PFSK-1 (cell line): ENCODE measurements around the gene SETBP1.

ENCODE experiments used
- FOXP2 ChIP-seq: optimal IDR thresholded peaks from 2 replicates; pipeline ENCODE3; 2011; ENCODE audit warnings: borderline replicate concordance, control low read depth, inconsistent platforms; ENCODE audit not compliant: insufficient read depth; ENCODE audit errors: extremely low read length, extremely low read depth
- POLR2AphosphoS5 ChIP-seq: IDR thresholded peaks from 2 replicates; pipeline ENCODE4 v1.6.1; 2012; ENCODE audit warnings: low read depth, mild to moderate bottlenecking, control low read depth, low read length, moderate library complexity
- REST ChIP-seq, 2 experiments: IDR thresholded peaks; 2 replicates each; pipeline versions ENCODE4 v1.6.1 to v1.8.0; 2011 to 2012; ENCODE audit warnings: low read depth in 2 of 2, low read length in 2 of 2, control low read depth in 1 of 2, inconsistent platforms in 1 of 2, mild to moderate bottlenecking in 1 of 2, moderate library complexity in 1 of 2; ENCODE audit not compliant: insufficient read depth in 1 of 2
- SIN3A ChIP-seq: IDR thresholded peaks from 2 replicates; pipeline ENCODE4 v1.6.1; 2012; ENCODE audit warnings: mild to moderate bottlenecking, low read length, moderate library complexity, borderline replicate concordance; ENCODE audit not compliant: insufficient read depth
- TAF1 ChIP-seq: IDR thresholded peaks from 2 replicates; pipeline ENCODE4 v1.6.1; 2012; ENCODE audit warnings: low read length, control low read depth, borderline replicate concordance; ENCODE audit not compliant: insufficient read depth

The SETBP1 gene

GRCh38 chr18:44709307-44710126, 28.8 kb downstream of the SETBP1 start:
- TF ChIP-seq FOXP2, result no peak

GRCh38 chr18:44710931-44711330, 30.2 kb downstream of the SETBP1 start:
- TF ChIP-seq SIN3A (no peak), POLR2AphosphoS5 (no peak), FOXP2 (no peak), TAF1 (no peak), REST (IDR thresholded peaks at IDR 0.05; ENCODE audit: insufficient read depth in 1 of 2, low read depth in 2 of 2, low read length in 2 of 2) (no peak)

GRCh38 chr18:44712025-44712424, 31.3 kb downstream of the SETBP1 start:
- TF ChIP-seq TAF1 (no peak), FOXP2 (no peak), SIN3A (no peak)

- TF ChIP-seq POLR2AphosphoS5 (no peak), FOXP2 (no peak), TAF1 (no peak), SIN3A (no peak), REST (IDR thresholded peaks at IDR 0.05; ENCODE audit: insufficient read depth in 1 of 2, low read depth in 2 of 2, low read length in 2 of 2) (no peak)
Measured at GRCh38 chr18:44713435-44713834, 32.7 kb downstream of the SETBP1 start.

GRCh38 chr18:44714376-44714775, 33.7 kb downstream of the SETBP1 start:
- TF ChIP-seq TAF1 (no peak), REST (IDR thresholded peaks at IDR 0.05; ENCODE audit: insufficient read depth in 1 of 2, low read depth in 2 of 2, low read length in 2 of 2) (no peak), FOXP2 (no peak), SIN3A (no peak), POLR2AphosphoS5 (no peak)

- no peak for TF ChIP-seq FOXP2
- no peak for TF ChIP-seq TAF1
- TF ChIP-seq POLR2AphosphoS5, result no peak
- no peak for TF ChIP-seq SIN3A
- TF ChIP-seq REST (IDR thresholded peaks at IDR 0.05; ENCODE audit: insufficient read depth in 1 of 2, low read depth in 2 of 2, low read length in 2 of 2), result no peak
Measured at GRCh38 chr18:44715245-44715644, 34.6 kb downstream of the SETBP1 start.
